Glomerular visceral epithelial cell (primary cell): ENCODE measurements around the gene CITED2.

Experiments used
- DNase-seq: peaks from one replicate; pipeline ENCODE4 v3.0.0-alpha.2; 2016; ENCODE audit errors: extremely low spot score

Gene CITED2

DNA sequence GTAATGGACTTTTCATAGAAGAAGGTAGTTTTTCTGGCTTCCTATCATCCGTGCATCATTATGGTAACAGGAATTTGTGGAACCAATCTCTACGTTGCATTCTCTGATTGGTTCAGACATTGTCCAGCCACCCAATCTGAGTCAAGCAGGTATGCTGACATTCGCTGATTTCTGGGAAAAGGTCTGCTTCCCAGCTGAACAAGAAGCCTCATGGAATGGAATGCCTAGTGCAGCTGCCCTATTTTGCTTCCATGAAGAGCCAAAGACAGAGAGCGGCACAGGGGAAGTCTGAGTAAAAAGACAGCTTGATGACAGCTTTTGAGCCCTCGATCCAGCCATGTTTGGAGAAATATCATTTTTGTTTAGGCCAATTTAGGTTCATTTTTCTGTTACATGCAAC, 44.1 kb downstream of the CITED2 start:
- DNase-seq, result no peak

DNA sequence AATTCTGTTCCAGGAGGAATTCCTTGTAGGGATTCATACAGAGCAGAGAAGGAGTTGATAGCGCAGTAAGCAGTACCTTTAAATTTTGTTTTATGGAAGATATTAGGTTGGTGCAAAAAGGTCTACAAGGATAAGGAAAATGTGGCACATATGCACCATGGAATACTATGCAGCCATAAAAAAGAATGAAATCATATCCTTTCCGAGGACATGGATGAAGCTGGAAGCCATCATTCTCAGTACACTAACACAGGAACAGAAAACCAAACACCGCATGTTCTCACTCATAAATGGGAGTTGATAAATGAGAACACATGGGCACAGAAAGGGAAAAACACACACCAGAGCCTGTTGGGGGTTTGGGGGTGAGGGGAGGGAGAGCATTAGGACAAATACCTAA, 45.2 kb downstream of the CITED2 start:
- DNase-seq, result no peak

DNA sequence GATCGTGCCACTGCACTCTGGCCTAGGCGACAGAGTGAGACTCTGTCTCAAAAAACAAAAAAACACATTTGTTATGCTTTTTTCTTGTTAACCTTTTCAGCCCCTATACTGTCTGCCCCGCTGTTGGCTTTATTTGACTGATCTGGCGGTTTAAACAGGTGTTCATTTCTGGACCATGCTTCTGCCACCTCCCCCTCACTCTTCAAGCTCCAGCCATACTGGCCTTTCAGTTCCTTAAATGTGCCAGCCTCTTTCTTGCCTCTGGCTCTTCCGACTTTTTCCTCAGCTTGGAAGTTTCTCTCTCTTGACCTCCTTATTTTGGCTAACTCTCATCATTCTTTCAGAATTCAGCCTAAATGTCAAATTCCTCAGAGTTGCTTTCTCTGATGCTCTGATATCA, 47.4 kb downstream of the CITED2 start:
- no peak for DNase-seq

DNA sequence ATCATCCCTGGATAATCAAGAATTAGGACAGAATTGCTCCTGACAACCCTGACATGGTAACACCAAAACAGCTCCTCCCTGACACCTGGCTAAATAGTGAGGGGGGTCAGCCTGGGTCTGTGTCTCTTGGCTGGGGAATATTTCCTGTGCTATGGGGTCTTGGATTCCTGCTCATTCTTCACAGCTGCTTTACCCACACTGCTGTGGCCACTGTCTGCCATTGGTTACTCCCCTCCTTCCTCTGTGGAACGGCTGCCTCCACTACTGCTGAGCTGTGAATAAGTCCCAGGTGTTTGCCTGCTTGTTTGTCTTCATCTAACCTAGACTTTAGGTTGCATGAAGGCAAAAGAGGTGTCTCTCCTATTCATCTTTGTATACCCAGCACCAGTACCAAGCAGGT, 48.8 kb downstream of the CITED2 start:
- no peak for DNase-seq

DNA sequence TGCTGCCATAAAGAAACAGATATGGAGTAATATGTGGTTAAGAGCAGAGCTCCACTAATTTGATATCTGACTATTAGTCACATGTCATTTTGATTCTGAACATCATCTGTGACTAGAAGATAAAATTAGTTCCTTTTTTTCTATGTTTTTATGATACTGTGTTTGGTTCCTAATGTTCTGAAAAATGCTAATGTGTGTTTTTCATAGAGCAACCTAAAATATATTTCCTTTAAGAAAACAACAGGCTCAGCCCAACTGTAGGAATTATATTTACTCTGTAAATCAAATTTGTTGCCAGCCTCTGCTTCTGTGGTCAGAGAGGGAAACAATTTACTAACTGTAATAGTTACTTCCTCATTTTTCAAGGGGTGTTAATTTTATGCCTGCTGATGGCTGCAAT, 49.3 kb downstream of the CITED2 start:
- DNase-seq, result no peak

DNA sequence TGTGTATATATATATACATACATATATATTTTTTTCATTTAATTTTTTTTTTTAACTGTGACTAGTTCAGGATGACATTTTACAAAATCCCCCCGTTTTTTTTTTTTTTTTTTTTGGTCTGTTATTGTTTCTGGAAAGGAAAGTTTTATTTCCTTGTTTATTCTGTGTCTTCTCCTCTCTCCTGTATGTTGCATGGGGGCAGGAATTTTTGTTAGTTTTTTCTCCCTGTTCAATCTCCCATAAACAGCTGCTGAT, 50.2 kb downstream of the CITED2 start:
- DNase-seq, result no peak

DNA sequence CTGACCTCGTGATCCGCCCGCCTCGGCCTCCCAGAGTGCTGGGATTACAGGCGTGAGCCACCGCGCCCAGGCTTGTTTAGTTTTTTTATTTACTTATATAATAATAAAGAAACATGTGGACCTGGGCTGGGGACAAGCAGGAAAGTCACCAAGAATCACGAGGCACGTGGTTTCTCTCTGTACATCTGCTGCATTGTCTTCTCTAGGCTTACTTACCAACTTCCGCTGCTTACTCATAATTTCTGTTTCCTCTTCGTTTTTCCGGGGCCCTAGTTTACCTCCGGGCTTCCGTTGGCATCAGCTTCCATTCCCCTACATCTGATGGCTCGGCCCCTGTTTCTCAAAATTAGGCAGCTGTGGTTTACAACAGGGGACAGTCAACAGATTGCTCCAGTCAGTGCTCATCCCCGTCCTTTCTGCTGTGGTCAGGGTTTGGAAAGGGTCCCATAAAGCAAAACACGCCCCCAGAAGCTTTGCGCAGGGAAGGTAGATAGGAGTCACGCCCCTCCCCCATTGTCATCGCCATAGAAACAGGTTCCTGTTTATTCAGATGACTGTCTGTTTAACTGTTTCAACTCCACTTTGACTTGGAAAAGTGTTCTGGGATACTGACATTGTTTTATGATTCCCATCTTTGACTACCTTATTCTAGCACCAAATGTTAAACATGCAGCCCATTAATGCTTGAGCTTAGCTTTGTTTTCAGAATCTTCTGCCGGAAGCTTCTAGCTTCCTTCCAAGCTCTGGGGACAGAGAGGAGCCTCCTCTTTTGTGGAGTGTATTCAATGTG, 50.7 kb downstream of the CITED2 start:
- peak; percentile 36 for DNase-seq
